ENCODE measurements around the gene KIF13A. TPM values are rescaled to one million over a fixed set of nuclear protein-coding genes. Genes with fewer than 3 reads are reported as not detected.

The KIF13A gene
- total RNA-seq, 1 experiment from 2014 or later, result 49.3 TPM

- Histone ChIP-seq H3K4me3 (ENCODE audit: low read depth in 2 of 2, low read length in 2 of 2) (no peak overlapping the region), H3K27ac (ENCODE audit: low read length) (no peak overlapping the region), H3K9me3 (ENCODE audit: control insufficient read depth, insufficient read depth, low read depth, low read length) (no peaks in the 10 kb centered on the region), H3K27me3 (ENCODE audit: control insufficient read depth, insufficient read depth, low read length) (no peaks in the 10 kb centered on the region), H3K4me1 (ENCODE audit: control insufficient read depth, insufficient read depth, low read length) (peaks cover 15% of the 10 kb centered on the region), H3K36me3 (ENCODE audit: control insufficient read depth, insufficient read depth, low read length) (no peaks in the 10 kb centered on the region; the same call in 1 of the 2 replicates)
- ChIA-PET CTCF (no interaction called here), POLR2A (no interaction called here)
- ATAC-seq (no peak), DNase-seq (ENCODE audit: low read depth, low spot score) (no peak)
- intact Hi-C loops (cut with micrococcal nuclease; ENCODE audit: unreplicated experiment) (no loop called here), in situ Hi-C loops (cut with HindIII; ENCODE audit: low pct_unique_long_range_greater_than_20kb, low sequenced_read_pairs) (no loop called here)
- BruUV-seq (replicated peaks), result no TSS peak
- TF ChIP-seq SIN3A (IDR thresholded peaks at IDR 0.05; ENCODE audit: borderline replicate concordance, insufficient read depth, low read depth, low read length) (no peak), REST (IDR thresholded peaks at IDR 0.05; ENCODE audit: insufficient read depth in 1 of 2, low read depth in 2 of 2, low read length in 1 of 2) (no peak), CTCF (IDR thresholded peaks at IDR 0.05) (no peak), POLR2AphosphoS5 (IDR thresholded peaks at IDR 0.05; ENCODE audit: low read depth, low read length) (no peak), TCF7L2 (IDR thresholded peaks at IDR 0.05; ENCODE audit: low read depth, low read length) (no peak)
Observed at GRCh38 chr6:17710331-17710730, 277.1 kb downstream of the KIF13A start.

- DNase-seq (ENCODE audit: low read depth, low spot score), result no peak
- in situ Hi-C loops (cut with HindIII; ENCODE audit: low pct_unique_long_range_greater_than_20kb, low sequenced_read_pairs), result no loop called here
- no peaks in the 10 kb centered on the region for H3K27me3 ChIP-seq (ENCODE audit: control insufficient read depth, insufficient read depth, low read length)
- H3K9me3 ChIP-seq (ENCODE audit: control insufficient read depth, insufficient read depth, low read depth, low read length), result no peaks in the 10 kb centered on the region
- POLR2A ChIA-PET, result interaction anchor here (0.6 kb wide), 1 partner anchor 7 kb away, joined by 17 read pairs; no protein-coding TSS in a partner anchor
- CTCF ChIA-PET, result no interaction called here
- H3K4me3 ChIP-seq (ENCODE audit: low read depth in 2 of 2, low read length in 2 of 2), result no peak overlapping the region
- no peaks in the 10 kb centered on the region; the same call in 1 of the 2 replicates for H3K36me3 ChIP-seq (ENCODE audit: control insufficient read depth, insufficient read depth, low read length)
- no peak for ATAC-seq
- no peak overlapping the region for H3K27ac ChIP-seq (ENCODE audit: low read length)
- intact Hi-C loops (cut with micrococcal nuclease; ENCODE audit: unreplicated experiment), result no loop called here
- peaks cover 8% of the 10 kb centered on the region for H3K4me1 ChIP-seq (ENCODE audit: control insufficient read depth, insufficient read depth, low read length)
- TF ChIP-seq REST (IDR thresholded peaks at IDR 0.05; ENCODE audit: insufficient read depth in 1 of 2, low read depth in 2 of 2, low read length in 1 of 2) (no peak), POLR2AphosphoS5 (IDR thresholded peaks at IDR 0.05; ENCODE audit: low read depth, low read length) (no peak), SIN3A (IDR thresholded peaks at IDR 0.05; ENCODE audit: borderline replicate concordance, insufficient read depth, low read depth, low read length) (no peak), CTCF (IDR thresholded peaks at IDR 0.05) (no peak), TCF7L2 (IDR thresholded peaks at IDR 0.05; ENCODE audit: low read depth, low read length) (no peak)
- BruUV-seq (replicated peaks), result no TSS peak
Observed at GRCh38 chr6:17709476-17709875, 278.0 kb downstream of the KIF13A start.

Other genes starting within 250 kb of the KIF13A start
- 2.1 TPM for gene NHLRC1, start 135.0 kb upstream of the KIF13A start, total RNA-seq (2021; ENCODE audit: unreplicated experiment)
- 9.7 TPM for gene TPMT, start 167.4 kb upstream of the KIF13A start, total RNA-seq (2021; ENCODE audit: unreplicated experiment)
- gene KDM1B, start 167.8 kb upstream of the KIF13A start, total RNA-seq (2021; ENCODE audit: unreplicated experiment), result 27.1 TPM

Data from Panc1 (cell line).